Body of pancreas (tissue), 4 donors: ENCODE data around the gene IL4I1. TPM values are rescaled to one million over a fixed set of nuclear protein-coding genes. Genes with fewer than 3 reads are reported as not detected.

ENCODE experiments used
- ATAC-seq: fragments of 150-250 bp; one replicate; pipeline ENCODE4 v1.9.1; 2016
- DNase-seq, 4 donors: peaks; one replicate each; pipeline ENCODE4 v3.0.0-alpha.2; 2019
- H3K27ac ChIP-seq, 4 donors: fragments of 200-600 bp; sonication (generic); 1 replicate in 3 of 4; 2 replicates in 1 of 4; pipeline versions ENCODE4 v1.5.1 to v1.6.1; 2016 to 2019; ENCODE audit warnings: mild to moderate bottlenecking in 1 of 4, mixed read lengths in 1 of 4, moderate library complexity in 1 of 4
- H3K27me3 ChIP-seq, 2 donors: fragments of 200-600 bp; sonication (generic); one replicate each; pipeline ENCODE4 v1.6.0; 2016; ENCODE audit warnings: mild to moderate bottlenecking in 1 of 2
- H3K36me3 ChIP-seq, 2 donors: fragments of 200-600 bp; sonication (generic); replicated peaks in 1 of 2; 2 replicates each; pipeline ENCODE4 v1.5.1; 2016; ENCODE audit warnings: low read depth in 2 of 2; ENCODE audit not compliant: insufficient read depth in 1 of 2
- H3K4me1 ChIP-seq: fragments of 200-600 bp; sonication (generic); one replicate; pipeline ENCODE4 v1.6.0; 2016
- H3K4me3 ChIP-seq, 2 donors: fragments of 200-600 bp; sonication (generic); 1 replicate in 1 of 2; 2 replicates in 1 of 2; pipeline ENCODE4 v1.5.1; 2016 to 2019
- H3K9me3 ChIP-seq, 3 donors: fragments of 200-600 bp; sonication (generic); 1 replicate in 2 of 3; 2 replicates in 1 of 3; pipeline ENCODE4 v1.5.1; 2016
- POLR2A ChIP-seq, 3 donors: fragments of 450-650 bp; IDR thresholded peaks; one replicate each; pipeline ENCODE4 v1.6.1; 2016; ENCODE audit warnings: antibody characterized with exemption in 3 of 3, mild to moderate bottlenecking in 2 of 3
- WGBS, 2 donors: methylation state at CpG; one replicate each; pipeline ENCODE4 v1.1.5; 2017; 5-methylcytosine and 5-hydroxymethylcytosine counted together
- intact Hi-C: fragments of 100-400 bp; cut with DNase I; formaldehyde crosslinking; loops from one replicate; pipeline ENCODE4 v1.15.1; 2023
- microRNA-seq, 2 donors: library from miRNA; unstranded; fragments of <30 nt; microRNA quantifications; one replicate each; pipeline ENCODE4, GENCODE V29; 2016; ENCODE audit warnings: borderline number of aligned reads in 2 of 2, borderline replicate concordance in 2 of 2
- small RNA-seq: library from RNA; depleted of rRNA; stranded (forward); fragments of <200 nt; gene quantifications from one replicate; pipeline ENCODE3, GENCODE V24; 2016
- total RNA-seq, 2 donors: library from RNA; depleted of rRNA; stranded (reverse); fragments of >200 nt; gene quantifications; one replicate each; pipeline ENCODE4 v1.1.0, GENCODE V29; 2016
- TF ChIP-seq, protein P1 (sequence below), 7 experiments: fragments of 450-650 bp in 4 of 7; fragments of 200-600 bp in 3 of 7; sonication (generic) in 3 of 7; IDR thresholded peaks; one replicate each; pipeline ENCODE4 v1.5.1; 2016 to 2019; ENCODE audit warnings: antibody characterized with exemption in 7 of 7

IL4I1 gene
- total RNA-seq, 2 donors from 2014 or later, result 0.52 TPM; not detected in 1

DNA sequence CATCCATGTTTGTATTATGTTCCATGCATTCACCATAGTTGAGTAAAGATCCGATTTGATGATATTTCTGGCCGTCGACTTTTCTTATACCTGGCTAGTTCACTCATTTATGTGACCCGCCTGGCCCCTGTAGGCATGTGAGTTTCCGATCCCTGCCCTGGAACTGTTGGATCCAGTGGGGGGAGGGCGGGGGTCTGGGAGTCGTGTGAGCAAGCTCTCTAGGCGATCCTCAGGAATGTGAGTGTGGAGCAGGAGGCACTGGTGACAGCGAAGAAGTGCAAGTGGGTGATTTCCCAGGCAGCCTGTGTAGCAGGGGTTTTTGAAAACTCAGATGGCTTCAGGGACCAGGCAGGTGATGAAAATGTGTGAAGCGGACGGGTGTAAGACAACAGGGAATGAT lies 56.4 kb downstream of the IL4I1 start:
- no peak for DNase-seq
- ATAC-seq, result no peak
- H3K36me3 ChIP-seq, result peaks cover 0 to 2% of the 10 kb centered on the region in 2 donors
- no peaks in the 10 kb centered on the region for H3K9me3 ChIP-seq
- H3K4me3 ChIP-seq, result no peak overlapping the region
- WGBS, 2 donors, result 87 to 95% methylated on average over 11 of the region's 11 CpGs
- no peak overlapping the region for H3K27ac ChIP-seq
- no peaks in the 10 kb centered on the region for H3K27me3 ChIP-seq
- no peaks in the 10 kb centered on the region for H3K4me1 ChIP-seq
- no peak for TF ChIP-seq POLR2A (IDR thresholded peaks at IDR 0.05)
- TF ChIP-seq, protein P1, sequence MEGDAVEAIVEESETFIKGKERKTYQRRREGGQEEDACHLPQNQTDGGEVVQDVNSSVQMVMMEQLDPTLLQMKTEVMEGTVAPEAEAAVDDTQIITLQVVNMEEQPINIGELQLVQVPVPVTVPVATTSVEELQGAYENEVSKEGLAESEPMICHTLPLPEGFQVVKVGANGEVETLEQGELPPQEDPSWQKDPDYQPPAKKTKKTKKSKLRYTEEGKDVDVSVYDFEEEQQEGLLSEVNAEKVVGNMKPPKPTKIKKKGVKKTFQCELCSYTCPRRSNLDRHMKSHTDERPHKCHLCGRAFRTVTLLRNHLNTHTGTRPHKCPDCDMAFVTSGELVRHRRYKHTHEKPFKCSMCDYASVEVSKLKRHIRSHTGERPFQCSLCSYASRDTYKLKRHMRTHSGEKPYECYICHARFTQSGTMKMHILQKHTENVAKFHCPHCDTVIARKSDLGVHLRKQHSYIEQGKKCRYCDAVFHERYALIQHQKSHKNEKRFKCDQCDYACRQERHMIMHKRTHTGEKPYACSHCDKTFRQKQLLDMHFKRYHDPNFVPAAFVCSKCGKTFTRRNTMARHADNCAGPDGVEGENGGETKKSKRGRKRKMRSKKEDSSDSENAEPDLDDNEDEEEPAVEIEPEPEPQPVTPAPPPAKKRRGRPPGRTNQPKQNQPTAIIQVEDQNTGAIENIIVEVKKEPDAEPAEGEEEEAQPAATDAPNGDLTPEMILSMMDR (IDR thresholded peaks at IDR 0.05), result no peak
- intact Hi-C loops, result no loop called here

DNA sequence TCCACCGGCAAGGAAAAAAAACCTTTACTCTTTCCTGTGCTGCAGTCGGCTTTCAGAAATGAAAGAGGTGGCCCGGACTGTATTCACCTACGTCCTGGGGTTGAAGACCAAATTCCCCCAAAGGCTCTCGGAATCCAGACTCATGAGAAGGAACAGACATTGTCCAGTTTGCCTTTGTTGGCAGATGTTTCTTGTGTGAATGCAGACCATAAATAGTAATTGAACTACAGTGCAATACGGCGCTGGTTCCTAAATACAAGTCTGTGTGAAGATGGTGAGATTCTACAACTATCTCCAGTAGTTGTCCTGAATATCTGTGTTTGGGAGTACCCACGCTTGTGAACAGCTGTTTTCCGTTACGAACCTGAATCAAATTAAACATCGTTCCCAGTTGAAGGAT lies 57.0 kb downstream of the IL4I1 start:
- H3K27me3 ChIP-seq, result no peaks in the 10 kb centered on the region
- intact Hi-C loops, result no loop called here

More for the DNA sequence above, 57.0 kb downstream of the IL4I1 start:
- Histone ChIP-seq H3K27ac (no peak overlapping the region), H3K4me1 (no peaks in the 10 kb centered on the region), H3K4me3 (no peak overlapping the region), H3K9me3 (no peaks in the 10 kb centered on the region), H3K36me3 (peaks cover 0 to 4% of the 10 kb centered on the region in 2 donors)
- 87 to 91% methylated on average over 11 of the region's 11 CpGs for WGBS, 2 donors
- no peak for DNase-seq
- TF ChIP-seq, protein P1 (IDR thresholded peaks at IDR 0.05), result no peak
- no peak for TF ChIP-seq POLR2A (IDR thresholded peaks at IDR 0.05)
- no peak for ATAC-seq

Small RNAs within 50 kb of the gene (microRNA-seq; reads per million reads assigned to microRNA genes)
- gene MIR4749, result 1.8 to 2.8 reads per million in 2 donors
- 0.47 to 0.90 reads per million in 2 donors for gene MIR4750

Small RNAs within 50 kb of the gene (small RNA-seq; reads per million reads assigned to genes)
- not detected for gene MIR4749

Other genes with a start within 250 kb of the IL4I1 start
- 100 to 1,000 TPM in 1 of 2 donors, 10 to 100 TPM in 1; 46.7 to 134 TPM for gene IRF3, start 231.0 kb downstream of the IL4I1 start, total RNA-seq
- gene BCL2L12, start 231.0 kb downstream of the IL4I1 start, total RNA-seq, result 1 to 10 TPM; 3.6 to 5.6 TPM
- gene PRMT1, start 219.6 kb downstream of the IL4I1 start, total RNA-seq, result 10 to 100 TPM; 45.4 to 71.2 TPM
- gene ADM5, start 207.3 kb downstream of the IL4I1 start, total RNA-seq, result 1 to 10 TPM in 1 of 2 donors, not detected in 1; 1.6 TPM
- gene CPT1C, start 205.8 kb downstream of the IL4I1 start, total RNA-seq, result 1 to 10 TPM in 1 of 2 donors, under 1 TPM in 1; 0.66 to 3.4 TPM
- under 1 TPM in 1 of 2 donors, not detected in 1; 0.52 TPM for gene TSKS, start 133.6 kb downstream of the IL4I1 start, total RNA-seq
- gene AP2A1, start 129.9 kb downstream of the IL4I1 start, total RNA-seq, result 10 to 100 TPM; 43.5 to 45.9 TPM
- gene FUZ, start 83.6 kb downstream of the IL4I1 start, total RNA-seq, result 10 to 100 TPM in 1 of 2 donors, 1 to 10 TPM in 1; 8.9 to 24.1 TPM
- gene MED25, start 78.6 kb downstream of the IL4I1 start, total RNA-seq, result 10 to 100 TPM; 15.8 to 16.9 TPM
- 10 to 100 TPM; 69.0 to 70.2 TPM for gene PTOV1, start 45.7 kb downstream of the IL4I1 start, total RNA-seq
- gene PNKP, start 29.3 kb downstream of the IL4I1 start, total RNA-seq, result 100 to 1,000 TPM in 1 of 2 donors, 10 to 100 TPM in 1; 59.7 to 122 TPM
- 10 to 100 TPM in 1 of 2 donors, 1 to 10 TPM in 1; 7.5 to 20.1 TPM for gene AKT1S1, start 19.5 kb downstream of the IL4I1 start, total RNA-seq
- 10 to 100 TPM; 25.9 to 37.6 TPM for gene TBC1D17, start 19.2 kb downstream of the IL4I1 start, total RNA-seq
- 10 to 100 TPM in 1 of 2 donors, 1 to 10 TPM in 1; 4.7 to 12.2 TPM for gene ATF5, start 32.3 kb upstream of the IL4I1 start, total RNA-seq
- gene NUP62, start 32.6 kb upstream of the IL4I1 start, total RNA-seq, result 10 to 100 TPM; 17.9 to 21.8 TPM
- gene SIGLEC11, start 64.3 kb upstream of the IL4I1 start, total RNA-seq, result 10 to 100 TPM in 1 of 2 donors, 1 to 10 TPM in 1; 1.3 to 12.5 TPM
- gene VRK3, start 128.5 kb upstream of the IL4I1 start, total RNA-seq, result 10 to 100 TPM; 32.7 to 33.3 TPM
- 1 to 10 TPM; 4.9 to 5.4 TPM for gene ZNF473, start 129.1 kb upstream of the IL4I1 start, total RNA-seq